ENCODE measurements around the gene CSTF2T.

GRCh38 chr10:51707392-51707791 lies 8.0 kb upstream of the CSTF2T start:
- no peak for TF ChIP-seq CTCF (IDR thresholded peaks at IDR 0.05)
- TF ChIP-seq POLR2A (IDR thresholded peaks at IDR 0.05), result no peak
